Activated CD4-positive, alpha-beta T cell treated with anti-CD3 and anti-CD28 coated beads, Interleukin-2, amount 50 U/mL, for 4 hours (primary cell): ENCODE results near the gene KLK13.

Experiments
- DNase-seq, 2 experiments: peaks; one replicate each; pipeline ENCODE4 v3.0.0-alpha.2; 2020

The KLK13 gene

DNA sequence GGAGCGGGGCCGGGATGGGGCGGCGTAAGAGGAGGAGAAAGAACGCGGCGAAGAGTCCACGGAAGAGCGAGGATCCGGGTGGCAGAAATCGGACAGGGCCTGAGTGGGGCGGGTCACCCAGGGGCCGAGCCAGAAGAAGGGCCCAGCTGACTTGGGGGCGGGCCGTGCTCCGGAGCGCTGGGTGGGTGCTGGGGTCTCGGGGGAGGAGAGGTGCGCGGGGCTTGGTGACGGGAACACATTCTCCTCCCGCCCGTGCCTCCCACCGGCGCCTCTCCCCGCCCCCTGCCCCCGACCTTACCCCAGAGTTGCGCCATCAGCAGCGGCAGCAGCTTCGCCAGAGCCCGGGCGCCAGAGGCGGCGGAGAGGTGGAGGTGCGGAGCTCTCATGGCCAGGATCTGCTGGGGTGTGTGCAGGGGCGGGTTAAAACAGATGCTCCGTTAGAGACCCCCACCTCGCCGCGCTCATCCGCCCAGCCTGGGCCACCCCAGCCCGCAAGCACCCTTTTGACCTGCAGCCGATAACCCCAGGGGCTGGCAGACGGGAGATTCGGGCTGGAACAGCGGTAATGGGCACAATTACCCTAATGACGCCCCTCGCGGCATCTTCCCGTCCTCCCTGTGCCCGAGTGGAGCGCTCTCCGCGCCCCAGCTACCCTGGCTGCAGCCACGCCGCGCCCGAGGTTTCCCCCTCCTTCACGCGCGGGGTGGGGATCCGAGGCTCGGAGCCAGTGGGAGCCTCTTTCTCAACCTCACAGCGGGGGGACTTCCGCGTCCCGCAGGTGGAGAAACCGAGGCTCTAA, 45.9 kb downstream of the KLK13 start:
- no peak for DNase-seq

DNA sequence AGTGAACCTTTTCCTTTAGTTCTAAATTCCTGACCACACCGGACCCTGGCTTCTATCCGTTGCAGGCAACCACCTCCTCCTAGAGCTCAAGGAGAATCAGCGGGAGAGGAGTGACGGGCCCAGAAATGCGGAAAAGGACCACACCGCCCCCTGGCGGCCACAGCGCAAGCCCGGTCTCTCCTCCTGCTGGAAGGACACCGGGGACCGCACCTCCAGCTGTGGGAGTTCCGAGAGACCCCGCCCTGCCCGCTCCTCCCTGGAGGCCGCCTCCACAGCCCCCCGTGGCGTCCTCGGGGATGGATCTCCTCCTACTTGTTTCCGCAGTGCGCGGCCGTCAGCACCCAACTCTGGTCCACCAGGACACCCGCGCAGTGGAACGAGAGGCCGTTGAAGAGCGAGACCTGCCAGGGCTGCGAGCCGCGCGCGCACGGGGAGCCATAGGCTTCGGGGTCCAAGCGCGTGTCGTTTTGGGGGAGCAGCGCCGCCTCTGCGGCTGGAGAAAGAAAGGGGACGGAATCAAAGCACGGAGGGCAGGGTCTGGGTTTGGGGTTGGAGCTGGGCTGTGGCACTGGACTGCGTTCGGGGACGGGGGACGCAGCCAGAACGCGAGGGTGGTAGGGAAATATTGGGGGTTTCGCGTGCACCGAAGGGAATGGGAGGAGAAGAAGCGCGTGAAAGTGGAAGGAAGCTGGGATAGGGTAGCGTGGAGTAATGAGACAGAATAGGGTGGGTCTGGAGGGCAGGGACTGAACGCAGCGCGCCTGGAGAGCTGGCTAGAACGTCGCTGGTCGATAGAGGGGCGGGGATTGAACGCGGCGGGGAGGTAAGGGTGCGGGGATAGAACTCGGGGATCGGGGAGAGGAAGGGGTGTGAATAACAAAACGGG, 47.9 kb downstream of the KLK13 start:
- peak; percentile 22 to 25 for DNase-seq

DNA sequence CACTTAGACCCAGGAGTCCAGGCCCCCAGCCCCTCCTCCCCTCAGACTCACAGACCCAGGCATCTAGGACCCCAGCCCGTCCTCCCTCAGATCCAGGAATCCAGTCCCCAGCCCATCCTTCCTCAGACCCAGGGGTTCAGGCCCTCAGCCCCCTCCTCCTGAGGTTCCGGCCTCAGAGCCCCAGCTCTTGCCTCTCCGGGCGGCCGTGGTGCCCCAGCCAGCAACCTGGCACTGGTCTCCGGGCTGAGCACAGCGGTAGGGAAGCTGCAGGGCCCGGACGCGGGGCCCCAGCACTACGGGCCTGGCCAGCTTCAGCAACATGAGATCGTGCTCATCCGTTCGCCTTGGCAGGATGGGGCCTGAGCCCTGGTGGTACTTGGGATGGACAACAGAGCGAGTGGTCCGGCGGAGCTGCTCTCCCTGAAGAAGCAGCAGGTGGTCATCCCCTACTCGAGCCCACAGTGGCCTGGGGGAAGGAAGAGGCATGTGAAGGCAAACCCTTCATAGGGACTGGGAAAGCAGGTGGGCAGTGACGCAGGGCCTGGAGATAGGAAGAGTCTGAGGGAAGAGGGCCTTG, 49.1 kb downstream of the KLK13 start:
- DNase-seq, result no peak

DNA sequence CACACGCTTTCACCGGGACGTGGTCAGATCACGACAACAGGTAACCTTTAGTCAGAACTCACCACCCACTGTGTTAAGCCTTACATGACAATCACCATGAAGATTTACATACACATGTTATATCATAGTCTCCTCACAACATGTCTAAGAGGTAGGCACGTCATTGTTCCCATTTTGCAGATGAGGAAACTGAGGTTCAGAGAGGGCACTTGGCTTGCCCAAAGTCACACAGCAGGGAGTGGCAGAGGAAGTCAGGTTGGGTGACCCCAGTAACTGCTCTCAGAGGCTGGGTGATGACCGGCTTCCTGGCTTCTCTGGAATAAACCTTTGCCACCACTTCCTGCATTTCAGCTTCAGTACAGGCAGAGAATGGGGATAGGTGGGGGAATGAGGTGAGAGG, 50.6 kb downstream of the KLK13 start:
- DNase-seq, result no peak

DNA sequence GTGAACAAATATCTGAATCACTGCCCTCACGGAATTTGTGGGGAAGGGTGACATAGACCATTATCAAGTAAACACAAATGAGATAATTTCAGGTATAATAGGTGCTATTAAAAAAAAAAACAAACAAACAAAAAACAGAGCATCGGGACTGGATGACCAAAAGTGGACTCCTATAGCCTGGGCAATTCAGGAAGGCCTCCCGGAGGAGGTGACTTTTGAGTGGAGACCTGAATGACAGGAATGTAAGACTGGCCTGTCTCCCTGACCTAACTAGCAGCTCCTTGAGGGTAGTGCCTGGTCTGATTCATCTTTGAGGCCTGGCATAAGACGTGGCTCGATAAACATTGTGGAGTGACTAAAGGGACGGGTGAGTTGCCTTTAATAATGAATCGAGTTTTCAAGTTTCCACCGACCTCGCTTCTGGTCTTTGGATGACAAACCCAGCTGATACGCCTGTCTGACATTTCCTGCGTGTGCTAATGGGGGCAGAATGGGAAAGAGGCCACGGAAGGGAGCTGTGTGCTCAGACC, 52.2 kb downstream of the KLK13 start:
- DNase-seq, result no peak

DNA sequence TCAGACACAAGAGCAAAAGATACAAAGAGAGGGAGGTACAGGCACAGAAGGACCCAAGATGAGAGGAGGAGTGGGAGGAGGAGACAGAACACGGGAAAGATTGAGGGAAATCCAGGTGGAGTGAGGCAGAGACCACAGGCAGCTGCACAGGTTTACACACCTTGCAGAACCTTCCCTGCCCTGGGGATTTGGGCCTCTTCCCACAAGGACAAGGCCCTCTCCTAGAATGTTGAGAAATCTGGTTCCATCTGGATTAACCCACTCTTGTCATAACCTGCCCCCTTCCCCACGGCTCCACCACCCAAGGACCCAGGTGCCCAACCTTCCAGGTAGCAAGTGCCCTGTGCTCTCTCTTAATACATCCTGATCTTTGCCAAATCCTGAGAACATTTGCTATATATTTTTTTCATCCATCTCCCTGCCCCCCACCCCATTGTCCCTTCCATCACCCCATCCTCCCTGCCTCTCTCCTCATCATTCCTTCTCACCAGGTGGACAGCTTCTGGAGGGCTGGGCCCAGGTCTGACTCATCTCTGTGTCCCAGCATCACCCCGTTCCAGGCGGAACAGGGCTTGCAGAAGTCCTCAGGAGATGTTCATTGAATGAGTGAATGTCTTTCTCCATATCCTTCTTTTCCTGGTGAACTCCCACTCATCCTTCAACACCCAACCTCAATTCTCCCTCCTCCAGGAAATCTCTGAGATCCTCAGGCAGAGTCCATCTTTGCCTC, 54.7 kb downstream of the KLK13 start:
- no peak for DNase-seq

DNA sequence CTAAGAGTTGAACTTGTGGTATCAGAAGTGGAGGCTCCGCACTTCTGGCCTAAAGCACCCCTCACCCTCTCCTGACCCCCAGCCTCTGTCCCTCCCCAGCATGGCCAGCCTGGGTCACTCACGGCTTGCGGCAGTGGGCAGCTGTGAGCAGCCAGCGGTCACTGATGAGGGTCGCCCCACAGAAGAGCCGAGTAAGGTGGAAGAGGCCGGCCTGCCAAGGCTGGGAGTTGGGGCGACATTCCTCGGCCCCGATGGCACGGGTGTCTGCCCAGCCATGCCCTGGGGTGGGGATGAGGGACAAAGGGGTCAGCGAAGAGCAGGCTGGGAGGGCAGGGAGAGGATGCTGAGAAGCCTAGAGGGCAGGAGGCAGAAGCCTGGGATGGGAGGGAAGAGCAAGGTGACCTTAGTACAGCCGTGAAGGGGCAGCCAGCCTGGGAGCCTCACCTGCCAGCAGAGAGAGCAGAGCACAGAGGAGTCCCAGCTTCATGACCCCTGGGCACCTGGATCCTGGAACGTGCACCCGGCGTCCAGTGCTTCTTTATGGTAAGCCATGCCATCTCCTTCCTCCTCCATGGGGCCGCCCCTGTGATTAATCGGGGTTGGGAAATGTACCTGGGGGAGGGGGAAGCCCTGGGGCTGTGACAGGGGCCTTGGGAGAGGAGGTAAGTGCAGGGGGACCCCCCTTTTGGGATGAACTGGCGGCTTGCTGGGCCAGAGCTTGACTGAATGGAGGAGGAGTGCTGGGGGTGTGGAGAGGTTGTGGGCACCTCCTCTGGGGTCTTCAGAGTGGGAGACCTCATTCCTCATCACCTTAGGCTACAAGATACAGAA, 55.6 kb downstream of the KLK13 start:
- DNase-seq, result no peak

DNA sequence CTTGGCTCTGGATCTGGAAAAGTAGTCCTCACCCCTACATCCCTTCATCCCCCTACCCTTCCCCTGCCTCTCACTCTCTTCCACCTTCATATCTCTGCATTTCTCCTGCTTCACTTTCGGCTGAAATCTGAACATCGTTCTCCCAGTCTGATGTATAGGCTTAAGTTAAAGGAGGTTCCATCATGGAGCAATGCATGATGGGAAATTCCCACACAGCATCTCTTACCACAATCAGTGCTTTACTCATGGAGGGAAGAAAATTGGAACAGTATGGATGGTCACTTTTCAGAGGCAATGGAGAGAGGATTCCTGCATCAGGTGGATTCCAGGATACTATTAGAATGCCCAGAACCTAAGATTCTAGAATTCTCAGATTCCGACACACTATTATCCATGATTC, 57.4 kb downstream of the KLK13 start:
- no peak for DNase-seq

DNA sequence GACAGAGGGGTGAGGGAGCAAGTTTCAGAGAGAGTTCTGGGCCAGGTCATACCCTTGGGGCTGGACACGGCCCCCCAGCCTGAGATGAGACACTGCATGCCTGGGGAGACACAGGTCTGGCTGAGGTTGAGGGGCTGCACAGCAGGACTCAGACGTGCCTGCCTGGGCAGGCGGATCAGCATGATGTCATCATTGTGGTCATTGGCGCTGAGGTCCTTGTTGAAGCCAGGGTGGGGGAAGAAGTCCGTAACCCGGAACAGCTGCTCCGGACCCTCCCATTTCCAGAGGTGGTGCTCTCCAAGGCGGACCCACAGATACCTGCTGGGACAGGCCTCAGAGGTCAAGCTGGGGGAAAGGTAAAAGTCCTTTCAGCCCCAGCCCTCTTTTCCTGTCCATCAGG, 58.5 kb downstream of the KLK13 start:
- DNase-seq, result no peak
